ENCODE results near the gene ENTPD1. TPM values are rescaled to one million over a fixed set of nuclear protein-coding genes. Genes with fewer than 3 reads are reported as not detected.

Gene ENTPD1, protein sequence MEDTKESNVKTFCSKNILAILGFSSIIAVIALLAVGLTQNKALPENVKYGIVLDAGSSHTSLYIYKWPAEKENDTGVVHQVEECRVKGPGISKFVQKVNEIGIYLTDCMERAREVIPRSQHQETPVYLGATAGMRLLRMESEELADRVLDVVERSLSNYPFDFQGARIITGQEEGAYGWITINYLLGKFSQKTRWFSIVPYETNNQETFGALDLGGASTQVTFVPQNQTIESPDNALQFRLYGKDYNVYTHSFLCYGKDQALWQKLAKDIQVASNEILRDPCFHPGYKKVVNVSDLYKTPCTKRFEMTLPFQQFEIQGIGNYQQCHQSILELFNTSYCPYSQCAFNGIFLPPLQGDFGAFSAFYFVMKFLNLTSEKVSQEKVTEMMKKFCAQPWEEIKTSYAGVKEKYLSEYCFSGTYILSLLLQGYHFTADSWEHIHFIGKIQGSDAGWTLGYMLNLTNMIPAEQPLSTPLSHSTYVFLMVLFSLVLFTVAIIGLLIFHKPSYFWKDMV
- total RNA-seq = 7.7 TPM
- long read RNA-seq, transcript ENTPD1-201 (10 exons, 2,035 nt) = major isoform, 5 of 13 reads
- long read RNA-seq, partial matches to known transcripts = 3 of 13 reads
- long read RNA-seq, other reads (novel, unspliced or antisense) = 2 of 13 reads

DNA sequence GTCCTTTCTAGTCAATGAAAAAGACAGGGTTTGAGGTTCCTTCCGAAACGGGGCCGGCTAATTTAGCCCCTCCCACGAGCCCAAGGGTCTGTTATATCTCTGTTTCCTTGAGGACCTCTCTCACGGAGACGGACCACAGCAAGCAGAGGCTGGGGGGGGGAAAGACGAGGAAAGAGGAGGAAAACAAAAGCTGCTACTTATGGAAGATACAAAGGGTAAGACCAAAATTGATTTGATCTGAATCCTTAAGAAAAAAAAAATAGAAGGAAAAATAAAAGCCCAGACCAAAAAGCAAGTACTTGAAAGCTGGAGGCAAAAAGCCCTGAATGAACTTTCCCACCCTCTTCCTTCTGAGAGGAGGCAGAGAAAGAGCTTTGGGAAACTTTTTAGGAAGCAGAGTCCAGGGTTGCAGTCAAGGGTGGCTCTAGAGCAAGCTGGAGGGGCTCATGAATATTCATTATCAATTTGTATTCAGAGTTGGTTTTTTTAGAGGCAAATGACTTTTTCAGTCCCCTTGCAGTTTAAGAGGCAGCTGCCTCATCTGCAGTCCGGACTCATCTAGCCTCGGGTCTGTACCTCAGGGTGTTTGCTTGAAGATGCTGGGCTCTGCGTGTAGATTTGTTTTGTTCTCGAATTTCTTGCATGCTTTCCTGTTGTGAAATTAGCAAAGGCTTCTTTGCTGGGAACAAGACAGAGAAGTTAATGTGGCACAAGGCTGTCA, at the start of gene ENTPD1:
Gene ENTPD1, plus strand, starts transcription at position 123 of the 721 bp plus-strand sequence. Its CDS starts 77 bp downstream, at position 200.
- peak within 1 kb of the TSS; percentile 79 for H3K27ac ChIP-seq (replicated peaks)
- no peaks in the 10 kb centered on the region for H3K36me3 ChIP-seq
- H3K9me3 ChIP-seq (replicated peaks) = no peaks in the 10 kb centered on the region
- H3K4me1 ChIP-seq = peaks cover 38% of the 10 kb centered on the region
- intact Hi-C loops (cut with micrococcal nuclease) = no loop called here
- DNase-seq = no peak
- H3K4me3 ChIP-seq = peak within 1 kb of the TSS; percentile 65
- TF ChIP-seq, protein P1, sequence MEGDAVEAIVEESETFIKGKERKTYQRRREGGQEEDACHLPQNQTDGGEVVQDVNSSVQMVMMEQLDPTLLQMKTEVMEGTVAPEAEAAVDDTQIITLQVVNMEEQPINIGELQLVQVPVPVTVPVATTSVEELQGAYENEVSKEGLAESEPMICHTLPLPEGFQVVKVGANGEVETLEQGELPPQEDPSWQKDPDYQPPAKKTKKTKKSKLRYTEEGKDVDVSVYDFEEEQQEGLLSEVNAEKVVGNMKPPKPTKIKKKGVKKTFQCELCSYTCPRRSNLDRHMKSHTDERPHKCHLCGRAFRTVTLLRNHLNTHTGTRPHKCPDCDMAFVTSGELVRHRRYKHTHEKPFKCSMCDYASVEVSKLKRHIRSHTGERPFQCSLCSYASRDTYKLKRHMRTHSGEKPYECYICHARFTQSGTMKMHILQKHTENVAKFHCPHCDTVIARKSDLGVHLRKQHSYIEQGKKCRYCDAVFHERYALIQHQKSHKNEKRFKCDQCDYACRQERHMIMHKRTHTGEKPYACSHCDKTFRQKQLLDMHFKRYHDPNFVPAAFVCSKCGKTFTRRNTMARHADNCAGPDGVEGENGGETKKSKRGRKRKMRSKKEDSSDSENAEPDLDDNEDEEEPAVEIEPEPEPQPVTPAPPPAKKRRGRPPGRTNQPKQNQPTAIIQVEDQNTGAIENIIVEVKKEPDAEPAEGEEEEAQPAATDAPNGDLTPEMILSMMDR (IDR thresholded peaks at IDR 0.05; ENCODE audit: borderline replicate concordance) = no peak
- H3K27me3 ChIP-seq (ENCODE audit: low read depth) = peaks cover 32% of the 10 kb centered on the region

DNA sequence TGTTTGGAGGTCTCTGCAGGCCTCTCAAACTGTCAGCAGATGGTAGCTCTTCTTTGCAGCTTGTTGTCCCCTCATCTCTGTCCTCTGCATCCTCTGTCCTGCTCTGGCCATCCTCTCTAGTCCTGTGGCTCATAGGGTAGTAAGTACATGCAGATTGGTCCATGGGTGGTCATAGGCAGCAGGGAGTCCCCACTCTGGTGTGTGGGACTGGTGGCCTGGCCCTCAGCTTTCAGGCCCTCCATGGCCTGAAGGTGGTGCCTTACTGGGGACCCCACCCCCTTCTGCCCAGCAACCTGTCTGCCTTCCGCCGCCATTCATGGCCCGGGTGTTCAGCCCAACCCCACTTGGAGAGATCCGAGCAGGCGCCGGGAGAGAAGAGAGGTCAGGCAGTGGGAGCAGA, 49.4 kb upstream of the ENTPD1 start:
- Histone ChIP-seq H3K4me1 (no peaks in the 10 kb centered on the region), H3K36me3 (no peaks in the 10 kb centered on the region), H3K27ac (replicated peaks) (no peak overlapping the region), H3K4me3 (no peak overlapping the region), H3K9me3 (replicated peaks) (no peaks in the 10 kb centered on the region), H3K27me3 (ENCODE audit: low read depth) (no peaks in the 10 kb centered on the region)
- TF ChIP-seq, protein P1 (IDR thresholded peaks at IDR 0.05; ENCODE audit: borderline replicate concordance) = no peak
- no peak for DNase-seq
- intact Hi-C loops (cut with micrococcal nuclease) = no loop called here

DNA sequence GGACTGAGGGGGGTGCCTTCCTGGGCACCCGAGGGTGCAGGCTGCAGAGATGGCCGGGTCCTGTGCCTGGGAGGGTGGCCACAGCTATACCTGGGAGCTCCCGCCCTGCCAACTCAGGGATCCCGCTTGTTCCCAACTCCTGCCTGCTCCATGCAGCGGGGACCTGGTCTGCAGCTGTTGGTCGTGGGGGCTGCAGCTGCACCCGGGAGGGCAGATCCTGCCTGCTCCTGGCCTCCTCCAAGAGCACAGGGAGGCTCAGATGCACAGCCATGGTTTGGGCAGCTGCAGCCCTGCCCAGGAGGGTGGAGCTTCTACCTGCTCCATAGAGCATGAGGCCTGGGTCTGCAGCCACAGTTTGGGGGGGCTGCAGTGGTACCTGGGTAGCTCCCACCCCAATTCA, 49.0 kb upstream of the ENTPD1 start:
- TF ChIP-seq, protein P1 (IDR thresholded peaks at IDR 0.05; ENCODE audit: borderline replicate concordance) = no peak
- H3K27me3 ChIP-seq (ENCODE audit: low read depth) = no peaks in the 10 kb centered on the region
- H3K27ac ChIP-seq (replicated peaks) = no peak overlapping the region
- H3K4me3 ChIP-seq = no peak overlapping the region
- intact Hi-C loops (cut with micrococcal nuclease) = no loop called here
- DNase-seq = no peak
- no peaks in the 10 kb centered on the region for H3K9me3 ChIP-seq (replicated peaks)
- H3K4me1 ChIP-seq = no peaks in the 10 kb centered on the region
- no peaks in the 10 kb centered on the region for H3K36me3 ChIP-seq

DNA sequence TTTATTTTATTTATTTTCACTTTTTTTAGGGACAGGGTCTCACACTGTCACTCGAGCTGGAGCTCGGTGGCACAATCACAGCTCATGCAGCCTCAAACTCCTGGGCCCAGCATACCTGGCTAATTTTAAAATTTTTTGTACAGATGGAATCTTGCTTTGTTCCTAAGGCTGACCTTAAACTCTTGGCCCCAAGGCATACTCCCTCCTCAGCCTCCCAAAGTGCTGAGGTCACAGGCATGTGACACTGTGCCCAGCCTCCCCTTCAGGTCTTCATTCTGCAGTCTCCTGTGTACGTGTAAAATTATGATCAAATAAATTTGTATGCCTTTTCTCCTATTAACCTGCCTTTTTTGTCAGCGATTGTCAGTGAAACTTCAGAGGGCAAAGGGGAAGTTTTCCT, 44.5 kb upstream of the ENTPD1 start:
- no peaks in the 10 kb centered on the region for H3K4me1 ChIP-seq
- TF ChIP-seq, protein P1 (IDR thresholded peaks at IDR 0.05; ENCODE audit: borderline replicate concordance) = no peak

DNA sequence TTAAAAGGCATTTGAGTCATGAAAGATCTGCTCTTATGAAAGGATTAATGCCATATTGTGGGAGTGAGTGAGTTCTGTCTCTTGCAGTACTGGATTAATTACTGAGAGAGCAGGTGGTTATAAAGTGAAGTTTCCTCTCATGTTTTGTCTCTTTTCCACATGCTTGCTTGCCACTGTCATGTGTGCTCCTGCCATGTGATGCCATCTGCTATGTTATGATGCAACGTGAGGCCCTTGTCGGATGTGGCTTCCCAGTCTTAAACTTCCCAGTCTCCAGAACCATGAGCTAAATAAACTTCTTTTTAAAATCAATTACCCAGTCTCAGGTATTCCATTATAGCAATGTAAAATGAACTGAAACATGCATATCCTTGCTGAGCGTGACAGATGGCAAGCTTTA, 39.5 kb upstream of the ENTPD1 start:
- Histone ChIP-seq H3K4me1 (no peaks in the 10 kb centered on the region), H3K27ac (replicated peaks) (no peak overlapping the region), H3K4me3 (no peak overlapping the region), H3K27me3 (ENCODE audit: low read depth) (peaks cover 5% of the 10 kb centered on the region), H3K9me3 (replicated peaks) (no peaks in the 10 kb centered on the region), H3K36me3 (no peaks in the 10 kb centered on the region)
- TF ChIP-seq, protein P1 (IDR thresholded peaks at IDR 0.05; ENCODE audit: borderline replicate concordance) = no peak
- no peak for DNase-seq
- intact Hi-C loops (cut with micrococcal nuclease) = no loop called here

More for the DNA sequence above, 44.5 kb upstream of the ENTPD1 start:
- intact Hi-C loops (cut with micrococcal nuclease) = no loop called here
- no peak overlapping the region for H3K27ac ChIP-seq (replicated peaks)
- no peak for DNase-seq
- H3K27me3 ChIP-seq (ENCODE audit: low read depth) = no peaks in the 10 kb centered on the region
- H3K36me3 ChIP-seq = no peaks in the 10 kb centered on the region
- H3K4me3 ChIP-seq = no peak overlapping the region
- H3K9me3 ChIP-seq (replicated peaks) = no peaks in the 10 kb centered on the region
